Common myeloid progenitor, CD34-positive (primary cell): ENCODE measurements around the gene SSTR5.

Source experiments
- CTCF ChIA-PET: fragments of 350-600 bp; sonication (Branson Sonifier 250); formaldehyde crosslinking; loops from one replicate; lab custom pipeline; 2021; ENCODE audit warnings: antibody characterized with exemption; lab: Charles Lee
- POLR2A ChIA-PET: fragments of 350-600 bp; sonication (Branson Sonifier 250); formaldehyde crosslinking; loops from one replicate; lab custom pipeline; 2021; ENCODE audit warnings: antibody characterized with exemption; lab: Charles Lee
- DNase-seq, 3 donors: peaks; one replicate each; pipeline versions ENCODE4 v3.0.0 to v3.0.0-alpha.2; 2013
- H3K27ac ChIP-seq, 2 experiments: 1 replicate in 1 of 2; 2 replicates in 1 of 2; pipeline ENCODE4 v1.7.0; 2013; ENCODE audit warnings: inconsistent platforms in 2 of 2, low read length in 2 of 2, mild to moderate bottlenecking in 2 of 2, low read depth in 1 of 2, moderate library complexity in 1 of 2; ENCODE audit not compliant: severe bottlenecking in 2 of 2, insufficient read depth in 1 of 2, poor library complexity in 1 of 2
- H3K27me3 ChIP-seq, 5 experiments: replicated peaks in 2 of 5; 1 replicate in 3 of 5; 2 replicates in 2 of 5; pipeline versions ENCODE4 v1.6.1 to v1.7.0; 2013; ENCODE audit warnings: low read length in 4 of 5, mild to moderate bottlenecking in 2 of 5, moderate library complexity in 2 of 5, inconsistent platforms in 1 of 5; ENCODE audit not compliant: insufficient read depth in 5 of 5, control insufficient read depth in 4 of 5
- H3K36me3 ChIP-seq, 4 experiments: 1 replicate in 2 of 4; 2 replicates in 2 of 4; pipeline versions ENCODE4 v1.6.1 to v1.7.0; 2013; ENCODE audit warnings: low read length in 3 of 4, control low read depth in 1 of 4, mild to moderate bottlenecking in 1 of 4; ENCODE audit not compliant: control insufficient read depth in 4 of 4, insufficient read depth in 4 of 4
- H3K4me1 ChIP-seq, 4 experiments: 1 replicate in 3 of 4; 2 replicates in 1 of 4; pipeline versions ENCODE4 v1.6.1 to v1.7.1; 2013; ENCODE audit warnings: low read length in 3 of 4, mild to moderate bottlenecking in 3 of 4, control low read depth in 1 of 4, inconsistent platforms in 1 of 4, moderate library complexity in 1 of 4; ENCODE audit not compliant: control insufficient read depth in 4 of 4, insufficient read depth in 4 of 4; ENCODE audit errors: control extremely low read depth in 1 of 4
- H3K4me3 ChIP-seq, 7 experiments: 1 replicate in 4 of 7; 2 replicates in 3 of 7; pipeline versions ENCODE4 v1.5.1 to v1.7.0; 2013; ENCODE audit warnings: mild to moderate bottlenecking in 7 of 7, low read length in 6 of 7, moderate library complexity in 6 of 7, inconsistent platforms in 2 of 7, low read depth in 2 of 7, control low read depth in 1 of 7; ENCODE audit not compliant: insufficient read depth in 4 of 7, control insufficient read depth in 1 of 7; ENCODE audit errors: extremely low read depth in 1 of 7
- H3K9me3 ChIP-seq, 5 experiments: 1 replicate in 4 of 5; 2 replicates in 1 of 5; pipeline versions ENCODE4 v1.6.1 to v1.7.1; 2013; ENCODE audit warnings: low read length in 4 of 5, mild to moderate bottlenecking in 2 of 5, inconsistent platforms in 1 of 5, low read depth in 1 of 5, moderate library complexity in 1 of 5; ENCODE audit not compliant: control insufficient read depth in 4 of 5, insufficient read depth in 2 of 5; ENCODE audit errors: control extremely low read depth in 1 of 5
- WGBS: methylation state at CpG from one replicate; pipeline ENCODE4 v1.1.5; 2013; ENCODE audit not compliant: insufficient coverage; 5-methylcytosine and 5-hydroxymethylcytosine counted together

The SSTR5 gene

GRCh38 chr16:1096169-1097082 lies 23.9 kb downstream of the SSTR5 start, which contains the start of gene C1QTNF8:
Gene C1QTNF8 (minus strand): TSS chr16:1096244. CDS start chr16:1094922, 1,322 bp downstream.
- CTCF ChIA-PET, result interaction anchor here (1.2 kb wide), 1 partner anchor 15 kb away, joined by 4 read pairs; no protein-coding TSS in a partner anchor
- no peak within 1 kb of the TSS for H3K27ac ChIP-seq
- peaks cover 0 to 85% (median 7%) of the 10 kb centered on the region in 5 experiments for H3K27me3 ChIP-seq
- H3K4me3 ChIP-seq, result no peak within 1 kb of the TSS
- POLR2A ChIA-PET, result no interaction called here
- H3K9me3 ChIP-seq, result peaks cover 0 to 4% (median 0%) of the 10 kb centered on the region in 5 experiments
- no peak for DNase-seq
- no peaks in the 10 kb centered on the region for H3K4me1 ChIP-seq
- H3K36me3 ChIP-seq, result no peaks in the 10 kb centered on the region
- 78% methylated on average over 46 of the region's 55 CpGs for WGBS

- Histone ChIP-seq H3K27me3 (peaks cover 0 to 84% (median 7%) of the 10 kb centered on the region in 5 experiments), H3K27ac (no peak overlapping the region), H3K4me1 (no peaks in the 10 kb centered on the region), H3K4me3 (no peak overlapping the region), H3K36me3 (no peaks in the 10 kb centered on the region), H3K9me3 (peaks cover 0 to 3% (median 0%) of the 10 kb centered on the region in 5 experiments)
- WGBS, result 79% methylated on average over 13 of the region's 18 CpGs
- no peak for DNase-seq
- CTCF ChIA-PET, result interaction anchor here (1.2 kb wide), 1 partner anchor 16 kb away, joined by 4 read pairs; no protein-coding TSS in a partner anchor
- POLR2A ChIA-PET, result no interaction called here
Measured at GRCh38 chr16:1097156-1097555, 24.6 kb downstream of the SSTR5 start.

GRCh38 chr16:1097800-1098199 lies 25.3 kb downstream of the SSTR5 start:
- no peak for DNase-seq
- Histone ChIP-seq H3K9me3 (peaks cover 0 to 3% (median 0%) of the 10 kb centered on the region in 5 experiments), H3K4me3 (no peak overlapping the region), H3K27me3 (peaks cover 0 to 83% (median 7%) of the 10 kb centered on the region in 5 experiments), H3K27ac (no peak overlapping the region), H3K4me1 (no peaks in the 10 kb centered on the region), H3K36me3 (no peaks in the 10 kb centered on the region)
- 87% methylated on average over 13 of the region's 23 CpGs for WGBS
- ChIA-PET POLR2A (no interaction called here), CTCF (interaction anchor here (1.7 kb wide), 1 partner anchor 43 kb away, joined by 4 read pairs; no protein-coding TSS in a partner anchor)

- H3K27ac ChIP-seq, result no peak overlapping the region
- CTCF ChIA-PET, result interaction anchor here (0.6 to 1.7 kb wide), 3 partner anchors 13 to 571 kb away, joined by 3 to 4 read pairs (median 3); no protein-coding TSS in a partner anchor
- WGBS, result 44% methylated on average over 28 of the region's 34 CpGs
- no peaks in the 10 kb centered on the region for H3K36me3 ChIP-seq
- peaks cover 0 to 2% (median 0%) of the 10 kb centered on the region in 5 experiments for H3K9me3 ChIP-seq
- H3K4me1 ChIP-seq, result peaks cover 0 to 5% (median 2%) of the 10 kb centered on the region in 4 experiments
- no peak for DNase-seq
- POLR2A ChIA-PET, result no interaction called here
- H3K4me3 ChIP-seq, result no peak overlapping the region
- peaks cover 0 to 87% (median 7%) of the 10 kb centered on the region in 5 experiments for H3K27me3 ChIP-seq
Measured at GRCh38 chr16:1098266-1098991, 25.9 kb downstream of the SSTR5 start.

GRCh38 chr16:1099189-1100083 lies 26.9 kb downstream of the SSTR5 start:
- no peak overlapping the region for H3K4me3 ChIP-seq
- POLR2A ChIA-PET, result no interaction called here
- H3K27ac ChIP-seq, result no peak overlapping the region
- 54% methylated on average over 30 of the region's 35 CpGs for WGBS
- H3K9me3 ChIP-seq, result no peaks in the 10 kb centered on the region
- peaks cover 0 to 87% (median 4%) of the 10 kb centered on the region in 5 experiments for H3K27me3 ChIP-seq
- no peak for DNase-seq
- H3K4me1 ChIP-seq, result peaks cover 0 to 6% (median 2%) of the 10 kb centered on the region in 4 experiments
- CTCF ChIA-PET, result interaction anchor here (0.9 to 1.7 kb wide), 2 partner anchors 12 to 44 kb away, joined by 3 to 4 read pairs; no protein-coding TSS in a partner anchor
- H3K36me3 ChIP-seq, result no peaks in the 10 kb centered on the region

- peaks cover 0 to 88% (median 4%) of the 10 kb centered on the region in 5 experiments for H3K27me3 ChIP-seq
- 64% methylated on average over 13 of the region's 21 CpGs for WGBS
- POLR2A ChIA-PET, result no interaction called here
- H3K27ac ChIP-seq, result no peak overlapping the region
- H3K9me3 ChIP-seq, result no peaks in the 10 kb centered on the region
- H3K4me3 ChIP-seq, result no peak overlapping the region
- CTCF ChIA-PET, result no interaction called here
- DNase-seq, result no peak
- no peaks in the 10 kb centered on the region for H3K36me3 ChIP-seq
- H3K4me1 ChIP-seq, result peaks cover 0 to 6% (median 2%) of the 10 kb centered on the region in 4 experiments
Measured at GRCh38 chr16:1100084-1100800, 27.7 kb downstream of the SSTR5 start.
